Suprapubic skin (tissue), 3 donors: ENCODE data around the gene RWDD3.

ENCODE experiments used
- CTCF ChIP-seq, 2 donors: fragments of 200-600 bp in 1 of 2; fragments of 450-650 bp in 1 of 2; sonication (generic) in 1 of 2; IDR thresholded peaks; one replicate each; pipeline ENCODE4 v1.5.1; 2016 to 2019; ENCODE audit warnings: antibody characterized with exemption in 2 of 2, mild to moderate bottlenecking in 1 of 2, moderate library complexity in 1 of 2
- EP300 ChIP-seq: sonication (generic); formaldehyde crosslinking; IDR thresholded peaks from one replicate; pipeline ENCODE4 v1.6.1; 2017; ENCODE audit warnings: antibody characterized with exemption

GRCh38 chr1:95282518-95282895 is 48.5 kb downstream of the RWDD3 start:
- TF ChIP-seq CTCF (IDR thresholded peaks at IDR 0.05) (no peak), EP300 (no peak)
